ENCODE results near the gene SLC41A3. TPM values are rescaled to one million over a fixed set of nuclear protein-coding genes. Genes with fewer than 3 reads are reported as not detected.

SLC41A3 gene
- total and polyA plus RNA-seq, 10 of the 15 experiments (the other 5 are each of a cell fraction or from before 2014, with no cell fraction given): 8.3 to 29.5 (median 16.7) TPM

DNA sequence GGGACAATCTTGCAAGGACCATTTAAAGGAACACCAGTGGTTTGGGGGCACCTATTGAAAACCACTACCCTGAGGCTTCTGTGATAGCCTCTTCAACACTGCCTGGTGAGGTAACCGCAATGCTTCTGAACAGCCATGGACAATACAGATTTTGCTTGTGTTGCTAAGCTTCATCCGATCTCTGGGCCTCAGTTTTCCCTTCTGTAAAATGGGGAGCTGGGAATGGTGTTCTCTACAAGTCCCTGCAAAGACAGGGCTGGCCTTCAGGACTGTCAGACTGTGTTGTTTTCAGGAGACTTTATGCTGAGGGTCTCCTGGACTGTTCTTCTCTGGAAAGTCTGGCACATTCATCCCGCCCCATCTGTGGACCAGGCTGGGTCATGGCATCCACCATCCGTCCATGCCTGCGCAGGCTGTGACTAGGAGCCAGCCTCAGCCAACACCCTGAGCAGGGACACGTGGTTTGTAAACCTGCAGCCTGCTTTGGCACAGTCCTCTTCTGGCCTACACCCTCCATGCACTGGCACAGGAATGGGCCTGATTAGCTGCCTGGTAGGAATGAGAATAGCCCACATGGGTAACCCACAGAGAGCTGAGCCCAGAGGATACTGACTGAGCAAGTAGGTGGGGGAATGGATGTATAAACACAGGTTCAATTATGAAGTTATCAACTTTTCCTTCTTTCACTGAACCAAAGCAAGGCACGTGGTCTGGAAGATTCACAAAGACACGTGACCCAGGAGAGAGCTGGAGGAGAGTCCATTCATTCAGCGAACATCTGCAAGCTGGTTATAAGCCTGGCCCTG lies 59.7 kb downstream of the SLC41A3 start:
- FAIRE-seq (no peak), DNase-seq (ENCODE audit: low read depth, low spot score) (no peak), ATAC-seq (no peak)
- H3K4me2 ChIP-seq (ENCODE audit: control insufficient read depth, insufficient read depth): no peak overlapping the region
- H2AFZ ChIP-seq (ENCODE audit: control insufficient read depth, low read depth, low read length): no peak overlapping the region
- H3K27me3 ChIP-seq (replicated peaks in 1 of 2; ENCODE audit: control insufficient read depth in 2 of 2, insufficient read depth in 2 of 2, low read length in 1 of 2): no peaks in the 10 kb centered on the region
- ChIA-PET POLR2A (no interaction called here), CTCF (no interaction called here), SMC1A (ENCODE audit: uncharacterized antibody, unreplicated experiment) (no interaction called here), RAD21 (ENCODE audit: unreplicated experiment) (no interaction called here)
- no peak overlapping the region for H3K27ac ChIP-seq (ENCODE audit: control insufficient read depth, insufficient read depth)
- intact Hi-C loops (cut with micrococcal nuclease; ENCODE audit: unreplicated experiment): no loop called here
- no peaks in the 10 kb centered on the region; a peak in 1 of 4 replicates for H3K36me3 ChIP-seq (ENCODE audit: control insufficient read depth in 2 of 2, insufficient read depth in 2 of 2, low read length in 1 of 2)
- no peak overlapping the region for H3K9ac ChIP-seq (ENCODE audit: control insufficient read depth, insufficient read depth, low read length)
- H3K4me3 ChIP-seq: no peak overlapping the region
- no peaks in the 10 kb centered on the region for H3K79me2 ChIP-seq (ENCODE audit: control insufficient read depth, insufficient read depth, low read length)
- WGBS (ENCODE audit: insufficient coverage, insufficient replicate concordance, low lambda C conversion rate, missing lambda C conversion rate): 69% methylated on average over 9 of the region's 9 CpGs
- no peaks in the 10 kb centered on the region; the same call in 1 of the 2 replicates for H4K20me1 ChIP-seq (ENCODE audit: control insufficient read depth, insufficient read depth)
- in situ Hi-C loops (cut with MboI): no loop called here
- no peaks in the 10 kb centered on the region for H3K4me1 ChIP-seq (ENCODE audit: control insufficient read depth, insufficient read depth, low read length)
- no peaks in the 10 kb centered on the region; the same call in none of the 3 replicates for H3K9me3 ChIP-seq (replicated peaks; ENCODE audit: control insufficient read depth, insufficient read depth, low read length)
- BruUV-seq (replicated peaks): no TSS peak
- TF ChIP-seq IRF5 (IDR thresholded peaks at IDR 0.05; ENCODE audit: borderline replicate concordance) (no peak), ZNF384 (IDR thresholded peaks at IDR 0.05; ENCODE audit: borderline replicate concordance, low read depth, low read length) (no peak), KDM1A (IDR thresholded peaks at IDR 0.05; ENCODE audit: borderline replicate concordance) (no peak), RELB (IDR thresholded peaks at IDR 0.05; ENCODE audit: low read depth) (no peak), SP1 (IDR thresholded peaks at IDR 0.05; ENCODE audit: low read depth, low read length) (no peak), SKIL (IDR thresholded peaks at IDR 0.05; ENCODE audit: low read depth, poor library complexity, severe bottlenecking) (no peak), SPI1 (IDR thresholded peaks at IDR 0.05; ENCODE audit: borderline replicate concordance, insufficient read depth, low read depth, low read length) (no peak), RCOR1 (conservative IDR thresholded peaks at IDR 0.05; ENCODE audit: low read depth, low read length) (no peak), E2F4 (IDR thresholded peaks at IDR 0.05; ENCODE audit: low read depth, low read length) (no peak), MAX (IDR thresholded peaks at IDR 0.05; ENCODE audit: low read depth, low read length) (no peak)
- TF ChIP-seq, protein P1, sequence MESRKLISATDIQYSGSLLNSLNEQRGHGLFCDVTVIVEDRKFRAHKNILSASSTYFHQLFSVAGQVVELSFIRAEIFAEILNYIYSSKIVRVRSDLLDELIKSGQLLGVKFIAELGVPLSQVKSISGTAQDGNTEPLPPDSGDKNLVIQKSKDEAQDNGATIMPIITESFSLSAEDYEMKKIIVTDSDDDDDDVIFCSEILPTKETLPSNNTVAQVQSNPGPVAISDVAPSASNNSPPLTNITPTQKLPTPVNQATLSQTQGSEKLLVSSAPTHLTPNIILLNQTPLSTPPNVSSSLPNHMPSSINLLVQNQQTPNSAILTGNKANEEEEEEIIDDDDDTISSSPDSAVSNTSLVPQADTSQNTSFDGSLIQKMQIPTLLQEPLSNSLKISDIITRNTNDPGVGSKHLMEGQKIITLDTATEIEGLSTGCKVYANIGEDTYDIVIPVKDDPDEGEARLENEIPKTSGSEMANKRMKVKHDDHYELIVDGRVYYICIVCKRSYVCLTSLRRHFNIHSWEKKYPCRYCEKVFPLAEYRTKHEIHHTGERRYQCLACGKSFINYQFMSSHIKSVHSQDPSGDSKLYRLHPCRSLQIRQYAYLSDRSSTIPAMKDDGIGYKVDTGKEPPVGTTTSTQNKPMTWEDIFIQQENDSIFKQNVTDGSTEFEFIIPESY (IDR thresholded peaks at IDR 0.05): no peak
- TF ChIP-seq, protein P2, sequence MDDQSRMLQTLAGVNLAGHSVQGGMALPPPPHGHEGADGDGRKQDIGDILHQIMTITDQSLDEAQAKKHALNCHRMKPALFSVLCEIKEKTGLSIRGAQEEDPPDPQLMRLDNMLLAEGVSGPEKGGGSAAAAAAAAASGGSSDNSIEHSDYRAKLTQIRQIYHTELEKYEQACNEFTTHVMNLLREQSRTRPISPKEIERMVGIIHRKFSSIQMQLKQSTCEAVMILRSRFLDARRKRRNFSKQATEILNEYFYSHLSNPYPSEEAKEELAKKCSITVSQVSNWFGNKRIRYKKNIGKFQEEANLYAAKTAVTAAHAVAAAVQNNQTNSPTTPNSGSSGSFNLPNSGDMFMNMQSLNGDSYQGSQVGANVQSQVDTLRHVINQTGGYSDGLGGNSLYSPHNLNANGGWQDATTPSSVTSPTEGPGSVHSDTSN (IDR thresholded peaks at IDR 0.05; ENCODE audit: insufficient replicate concordance, low read depth, low read length): no peak
